T-cell (primary cell): ENCODE measurements around the gene TRMT1. TPM values are rescaled to one million over a fixed set of nuclear protein-coding genes. Genes with fewer than 3 reads are reported as not detected.
A peak's percentile ranks its signal among the peaks of the same experiment; 100 is the strongest.

ENCODE experiments used
- ATAC-seq, 4 experiments: fragments of 200-7000 bp in 3 of 4; fragments of 150-1000 bp in 1 of 4; cut with Tn5 transposase; replicated peaks in 1 of 4; 1 replicate in 3 of 4; 2 replicates in 1 of 4; pipeline ENCODE4 v1.10.0; 2021; ENCODE audit warnings: moderate library complexity in 3 of 4, mild to moderate bottlenecking in 2 of 4, moderate number of reproducible peaks in 1 of 4
- CTCF ChIA-PET, 2 donors: fragments of 300-600 bp; sonication (Branson Sonifier 250); formaldehyde crosslinking; loops; one replicate each; lab custom pipeline; 2022; ENCODE audit warnings: antibody characterized with exemption in 2 of 2; lab: Charles Lee
- POLR2A ChIA-PET, 2 donors: fragments of 300-600 bp; sonication (Branson Sonifier 250); formaldehyde crosslinking; loops; one replicate each; lab custom pipeline; 2022; ENCODE audit warnings: antibody characterized with exemption in 2 of 2; lab: Charles Lee
- DNase-seq, 35 experiments: peaks; one replicate each; pipeline versions ENCODE4 v3.0.0 to v3.0.0-alpha.2; 2013 to 2023
- H3K27ac ChIP-seq: one replicate; pipeline ENCODE4 v1.5.1; 2013; ENCODE audit warnings: low read length
- H3K27me3 ChIP-seq, 2 experiments: replicated peaks in 1 of 2; 1 replicate in 1 of 2; 2 replicates in 1 of 2; pipeline versions ENCODE4 v1.6.1 to v1.7.0; 2013; ENCODE audit warnings: low read length in 1 of 2, mixed read lengths in 1 of 2; ENCODE audit not compliant: control insufficient read depth in 2 of 2, insufficient read depth in 2 of 2; ENCODE audit errors: extremely low read depth in 1 of 2
- H3K36me3 ChIP-seq, 2 donors: 1 replicate in 1 of 2; 2 replicates in 1 of 2; pipeline versions ENCODE4 v1.6.1 to v1.7.0; 2013; ENCODE audit warnings: low read length in 1 of 2; ENCODE audit not compliant: control insufficient read depth in 2 of 2, insufficient read depth in 1 of 2; ENCODE audit errors: extremely low read depth in 1 of 2
- H3K4me1 ChIP-seq, 2 experiments: 1 replicate in 1 of 2; 2 replicates in 1 of 2; pipeline versions ENCODE4 v1.6.1 to v1.7.0; 2013; ENCODE audit warnings: low read length in 2 of 2, mixed read lengths in 1 of 2; ENCODE audit not compliant: insufficient read depth in 2 of 2, control insufficient read depth in 1 of 2; ENCODE audit errors: extremely low read depth in 1 of 2
- H3K4me3 ChIP-seq, 2 donors: 1 replicate in 1 of 2; 2 replicates in 1 of 2; pipeline versions ENCODE4 v1.5.1 to v1.7.0; 2013; ENCODE audit warnings: mild to moderate bottlenecking in 2 of 2, low read length in 1 of 2, moderate library complexity in 1 of 2; ENCODE audit not compliant: control insufficient read depth in 1 of 2; ENCODE audit errors: extremely low read depth in 1 of 2
- H3K9me3 ChIP-seq: 2 replicates; pipeline ENCODE4 v1.7.0; 2013
- H3K27ac Mint-ChIP-seq, 2 donors: one replicate each; pipeline ENCODE4 v1.8.0; 2020 to 2021; ENCODE audit warnings: mild to moderate bottlenecking in 2 of 2, mixed read lengths in 2 of 2
- H3K27me3 Mint-ChIP-seq, 2 donors: one replicate each; pipeline ENCODE4 v1.8.0; 2021 to 2022; ENCODE audit warnings: mixed read lengths in 2 of 2
- H3K36me3 Mint-ChIP-seq: one replicate; pipeline ENCODE4 v1.8.0; 2021; ENCODE audit warnings: mixed read lengths
- H3K4me1 Mint-ChIP-seq, 3 donors: one replicate each; pipeline ENCODE4 v1.8.0; 2020 to 2022; ENCODE audit warnings: mixed read lengths in 3 of 3, mild to moderate bottlenecking in 1 of 3
- H3K4me3 Mint-ChIP-seq, 3 donors: one replicate each; pipeline ENCODE4 v1.8.0; 2020 to 2022; ENCODE audit warnings: mild to moderate bottlenecking in 3 of 3, mixed read lengths in 3 of 3, moderate library complexity in 3 of 3
- H3K9me3 Mint-ChIP-seq, 3 donors: one replicate each; pipeline ENCODE4 v1.8.0; 2020 to 2022; ENCODE audit warnings: mixed read lengths in 3 of 3
- WGBS: methylation state at CpG from one replicate; pipeline ENCODE4 v1.1.5; 2013; ENCODE audit warnings: missing lambda C conversion rate; ENCODE audit not compliant: insufficient coverage; 5-methylcytosine and 5-hydroxymethylcytosine counted together
- total RNA-seq, 35 experiments: library from RNA in 6 of 35; stranded (reverse) in 6 of 35; fragments of 120-200 nt in 1 of 35; gene quantifications; one replicate each; pipeline versions ENCODE4 v1.2.1 to v1.2.4 and lab custom pipeline; 2013 to 2026

TRMT1 gene
- total RNA-seq, 5 donors from 2014 or later (not counting 1 experiment from before 2014, with no cell fraction given), result 68.9 to 121 (median 95.6) TPM

- H3K36me3 ChIP-seq, result peaks cover 7 to 21% of the 10 kb centered on the region in 2 donors
- Mint-ChIP-seq H3K4me1 (peaks cover 51 to 55% (median 55%) of the 10 kb centered on the region in 3 donors), H3K4me3 (peak overlapping the region; percentile 87 to 97 (median 91)), H3K9me3 (no peaks in the 10 kb centered on the region), H3K27ac (peak overlapping the region; percentile 94 to 97), H3K36me3 (peaks cover 4% of the 10 kb centered on the region), H3K27me3 (no peaks in the 10 kb centered on the region)
- H3K9me3 ChIP-seq, result no peaks in the 10 kb centered on the region
- CTCF ChIA-PET, result interaction anchor here (0.6 to 1.6 kb wide), 4 partner anchors 13 to 140 kb away, joined by 3 to 6 read pairs (median 3); partner anchors contain the start of genes IER2 (in 1 of the 2) and STX10 (in 1 of the 2)
- H3K4me3 ChIP-seq, result peak overlapping the region; percentile 83 to 92
- POLR2A ChIA-PET, result interaction anchor here in 1 of 2 donors (1.6 kb wide), 1 partner anchor 35 kb away, joined by 8 read pairs; no protein-coding TSS in a partner anchor
- peak; percentile 16 to 46 (median 24) for ATAC-seq
- DNase-seq, result peak in 2 of 35 experiments; percentile 37 to 60
- WGBS, result 13% methylated on average over 11 of the region's 20 CpGs
- peaks cover 16 to 64% of the 10 kb centered on the region in 2 experiments for H3K4me1 ChIP-seq
- H3K27ac ChIP-seq, result peak overlapping the region; percentile 59
- H3K27me3 ChIP-seq, result no peaks in the 10 kb centered on the region
Observed at GRCh38 chr19:13117176-13117771, 734 bp upstream of the TRMT1 start.

DNA sequence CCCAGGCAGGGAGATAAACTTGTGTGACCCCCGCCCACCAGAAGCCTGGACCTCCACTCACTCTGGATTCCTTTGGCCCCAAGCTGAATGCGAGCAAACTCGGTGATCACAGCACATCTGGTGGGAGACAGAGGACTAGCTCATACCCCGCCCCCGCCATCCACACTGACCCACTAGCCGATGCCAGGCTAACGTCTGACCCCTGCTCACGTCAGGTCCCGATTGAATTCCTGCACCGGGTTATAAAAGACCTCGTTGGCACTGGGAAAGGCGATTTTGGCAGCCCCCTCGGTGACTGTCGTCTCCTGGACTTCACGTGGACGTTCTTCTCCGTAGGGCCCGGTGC is 631 bp downstream of the TRMT1 start:
- no peak for DNase-seq
- Histone ChIP-seq H3K9me3 (no peaks in the 10 kb centered on the region), H3K27ac (peak overlapping the region; percentile 59), H3K27me3 (no peaks in the 10 kb centered on the region), H3K4me3 (peak overlapping the region; percentile 83 to 92), H3K36me3 (peaks cover 3 to 24% of the 10 kb centered on the region in 2 donors), H3K4me1 (peaks cover 16 to 51% of the 10 kb centered on the region in 2 experiments)
- Mint-ChIP-seq H3K4me1 (peaks cover 41 to 42% (median 41%) of the 10 kb centered on the region in 3 donors), H3K27me3 (no peaks in the 10 kb centered on the region), H3K4me3 (peak overlapping the region; percentile 87 to 97 (median 91)), H3K27ac (peak overlapping the region; percentile 94 to 97), H3K36me3 (peaks cover 4% of the 10 kb centered on the region), H3K9me3 (no peaks in the 10 kb centered on the region)
- ATAC-seq, result no peak
- ChIA-PET POLR2A (no interaction called here), CTCF (no interaction called here)
- WGBS, result 3% methylated on average over 18 of the region's 18 CpGs

GRCh38 chr19:13112555-13112954 is 4.0 kb downstream of the TRMT1 start:
- POLR2A ChIA-PET, result no interaction called here
- peaks cover 18 to 22% (median 19%) of the 10 kb centered on the region in 3 donors for H3K4me1 Mint-ChIP-seq
- DNase-seq (no peak), ATAC-seq (no peak)
- H3K4me3 Mint-ChIP-seq, result no peak overlapping the region
- peaks cover 7 to 38% of the 10 kb centered on the region in 2 donors for H3K36me3 ChIP-seq
- H3K27me3 Mint-ChIP-seq, result no peaks in the 10 kb centered on the region
- no peaks in the 10 kb centered on the region for H3K27me3 ChIP-seq
- H3K4me3 ChIP-seq, result no peak overlapping the region
- no peak overlapping the region for H3K27ac Mint-ChIP-seq
- WGBS, result 96% methylated on average over 9 of the region's 10 CpGs
- CTCF ChIA-PET, result no interaction called here
- H3K36me3 Mint-ChIP-seq, result peaks cover 6% of the 10 kb centered on the region
- H3K9me3 Mint-ChIP-seq, result no peaks in the 10 kb centered on the region
- H3K27ac ChIP-seq, result no peak overlapping the region
- no peaks in the 10 kb centered on the region for H3K9me3 ChIP-seq
- peaks cover 7 to 25% of the 10 kb centered on the region in 2 experiments for H3K4me1 ChIP-seq

DNA sequence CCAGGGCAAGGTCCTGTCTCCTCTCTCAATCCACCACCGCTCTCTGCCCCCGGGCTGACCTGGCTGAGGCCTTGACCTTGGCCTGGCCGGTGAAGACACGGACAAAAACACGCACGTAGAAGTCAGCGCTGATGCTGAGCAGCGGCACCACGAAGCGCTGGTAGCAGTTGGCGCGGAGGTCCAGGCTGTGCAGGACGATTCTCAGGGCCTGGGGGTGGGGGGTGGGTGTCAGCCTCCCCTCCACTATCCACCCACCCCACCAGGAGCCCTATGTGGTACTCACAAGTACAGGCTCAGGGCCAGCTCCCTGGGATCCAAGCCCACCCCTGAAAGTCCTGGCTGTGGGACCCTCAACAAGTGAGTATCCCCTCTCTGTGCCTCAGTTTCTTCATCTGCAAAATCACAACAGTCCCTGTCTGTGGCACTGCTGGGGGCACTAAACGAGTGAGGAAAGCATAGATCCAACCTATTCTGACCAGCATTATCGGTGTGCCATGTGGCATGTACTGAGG is 6.4 kb downstream of the TRMT1 start:
- Mint-ChIP-seq H3K4me3 (no peak overlapping the region), H3K36me3 (peaks cover 9% of the 10 kb centered on the region), H3K27ac (no peak overlapping the region), H3K27me3 (no peaks in the 10 kb centered on the region), H3K9me3 (no peaks in the 10 kb centered on the region), H3K4me1 (peaks cover 0 to 8% (median 4%) of the 10 kb centered on the region in 3 donors)
- ChIA-PET CTCF (no interaction called here), POLR2A (no interaction called here)
- WGBS, result 92% methylated on average over 2 of the region's 15 CpGs
- DNase-seq, result no peak
- Histone ChIP-seq H3K4me3 (no peak overlapping the region), H3K36me3 (peaks cover 9 to 35% of the 10 kb centered on the region in 2 donors), H3K27me3 (no peaks in the 10 kb centered on the region), H3K9me3 (no peaks in the 10 kb centered on the region), H3K27ac (no peak overlapping the region), H3K4me1 (peaks cover 0 to 9% of the 10 kb centered on the region in 2 experiments)
- no peak for ATAC-seq

DNA sequence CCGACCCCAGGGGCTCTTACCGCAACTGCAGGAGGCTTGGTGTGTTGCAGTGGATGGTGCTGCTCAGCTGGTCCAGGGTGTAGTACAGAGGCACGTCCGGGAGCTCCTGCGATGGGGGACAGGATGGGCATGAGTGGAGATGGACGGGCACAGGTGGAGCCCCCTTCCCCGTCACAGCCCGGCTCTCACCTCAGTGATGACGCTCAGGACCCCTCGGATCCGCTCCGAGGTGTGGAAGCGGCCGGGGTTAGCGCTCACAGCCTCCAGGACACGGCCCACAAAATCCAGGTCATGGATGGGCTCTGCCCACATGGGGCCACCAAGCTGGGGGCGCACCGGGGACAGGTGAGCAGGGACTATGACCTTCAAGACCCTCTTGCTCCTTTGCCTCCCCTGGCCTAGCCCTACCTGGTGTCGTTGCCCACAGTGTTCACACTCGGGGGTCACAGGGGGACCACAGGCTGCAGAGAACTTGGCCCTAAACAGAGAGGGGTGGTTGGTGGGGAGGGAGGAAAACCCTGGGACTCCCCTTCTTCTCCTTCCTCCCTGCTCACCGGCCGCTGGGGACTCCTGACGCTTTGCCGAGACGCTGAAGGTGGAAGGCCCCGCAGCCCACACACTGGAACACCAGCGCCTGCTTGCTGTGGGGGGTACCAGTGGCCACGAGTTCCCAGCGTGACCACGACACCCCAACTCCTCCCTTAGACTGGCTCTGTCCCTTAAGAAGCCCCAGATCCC is 7.0 kb downstream of the TRMT1 start:
- H3K27me3 Mint-ChIP-seq, result no peaks in the 10 kb centered on the region
- Histone ChIP-seq H3K36me3 (peaks cover 9 to 30% of the 10 kb centered on the region in 2 donors), H3K4me3 (no peak overlapping the region), H3K9me3 (no peaks in the 10 kb centered on the region), H3K4me1 (peaks cover 0 to 12% of the 10 kb centered on the region in 2 experiments), H3K27ac (no peak overlapping the region), H3K27me3 (no peaks in the 10 kb centered on the region)
- ChIA-PET POLR2A (interaction anchor here in 1 of 2 donors (0.6 kb wide), 1 partner anchor 413 kb away, joined by 8 read pairs; the partner anchor contains the start of gene FBXW9), CTCF (no interaction called here)
- H3K4me3 Mint-ChIP-seq, result no peak overlapping the region
- H3K4me1 Mint-ChIP-seq, result peaks cover 3 to 9% (median 3%) of the 10 kb centered on the region in 3 donors
- no peak for ATAC-seq
- no peak for DNase-seq
- H3K36me3 Mint-ChIP-seq, result peaks cover 9% of the 10 kb centered on the region
- peak overlapping the region in 1 of 2 donors; percentile 36 for H3K27ac Mint-ChIP-seq
- 95% methylated on average over 24 of the region's 30 CpGs for WGBS
- no peaks in the 10 kb centered on the region for H3K9me3 Mint-ChIP-seq
